ENCODE results near the gene DZIP1.

DNA sequence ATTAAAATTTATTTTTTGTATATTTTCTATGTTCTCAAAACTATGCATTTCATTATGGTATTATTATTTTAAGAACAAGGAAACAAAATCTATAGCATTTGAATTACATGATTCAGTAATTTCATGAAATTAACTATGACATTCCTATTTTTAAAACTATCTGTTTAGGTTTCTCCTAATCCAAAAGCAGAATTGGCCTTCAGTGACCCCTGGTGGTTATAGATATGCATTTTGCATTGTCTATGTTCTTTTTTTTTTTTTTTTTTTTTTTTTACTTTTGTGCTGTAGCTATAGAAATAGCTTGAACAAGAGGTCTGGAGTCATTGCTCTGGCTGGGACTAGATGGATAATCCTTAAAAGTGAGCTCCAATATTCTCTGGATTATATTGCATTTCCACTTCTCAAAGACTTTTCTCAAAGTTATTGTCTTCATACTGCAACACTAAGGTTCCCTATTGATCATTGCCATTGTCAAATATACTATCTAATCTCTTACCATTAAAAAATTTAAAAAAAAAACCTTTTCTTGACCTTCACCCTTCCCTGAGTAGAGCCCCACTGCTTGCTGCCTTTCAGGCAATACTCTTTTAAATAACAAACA, 16.6 kb upstream of the DZIP1 start:
- no peak for TF ChIP-seq EZH2phosphoT487 (conservative IDR thresholded peaks at IDR 0.05; ENCODE audit: low read length)
- TF ChIP-seq, protein P1, sequence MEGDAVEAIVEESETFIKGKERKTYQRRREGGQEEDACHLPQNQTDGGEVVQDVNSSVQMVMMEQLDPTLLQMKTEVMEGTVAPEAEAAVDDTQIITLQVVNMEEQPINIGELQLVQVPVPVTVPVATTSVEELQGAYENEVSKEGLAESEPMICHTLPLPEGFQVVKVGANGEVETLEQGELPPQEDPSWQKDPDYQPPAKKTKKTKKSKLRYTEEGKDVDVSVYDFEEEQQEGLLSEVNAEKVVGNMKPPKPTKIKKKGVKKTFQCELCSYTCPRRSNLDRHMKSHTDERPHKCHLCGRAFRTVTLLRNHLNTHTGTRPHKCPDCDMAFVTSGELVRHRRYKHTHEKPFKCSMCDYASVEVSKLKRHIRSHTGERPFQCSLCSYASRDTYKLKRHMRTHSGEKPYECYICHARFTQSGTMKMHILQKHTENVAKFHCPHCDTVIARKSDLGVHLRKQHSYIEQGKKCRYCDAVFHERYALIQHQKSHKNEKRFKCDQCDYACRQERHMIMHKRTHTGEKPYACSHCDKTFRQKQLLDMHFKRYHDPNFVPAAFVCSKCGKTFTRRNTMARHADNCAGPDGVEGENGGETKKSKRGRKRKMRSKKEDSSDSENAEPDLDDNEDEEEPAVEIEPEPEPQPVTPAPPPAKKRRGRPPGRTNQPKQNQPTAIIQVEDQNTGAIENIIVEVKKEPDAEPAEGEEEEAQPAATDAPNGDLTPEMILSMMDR (IDR thresholded peaks at IDR 0.05; ENCODE audit: insufficient read depth, low read length, poor library complexity, severe bottlenecking): peak; percentile 56

Data from SU-DHL-6 (cell line).